Muscle of back (tissue), 11 donors: ENCODE results near the gene ATAD2B. TPM values are rescaled to one million over a fixed set of nuclear protein-coding genes. Genes with fewer than 3 reads are reported as not detected.
A peak's percentile ranks its signal among the peaks of the same experiment; 100 is the strongest.
"Not testable (repeated sequence)": the region's sequence is repeated elsewhere in the genome, so short reads cannot be mapped to it uniquely, and the experiment has no call there.

ENCODE experiments used
- DNase-seq, 3 donors: peaks; one replicate each; pipeline versions ENCODE4 v3.0.0 to v3.0.0-alpha.2; 2013
- polyA plus RNA-seq, 10 donors: library from polyadenylated mRNA; unstranded; fragments of 120-200 nt; gene quantifications; one replicate each; pipeline ENCODE4 v1.2.1, GENCODE V29; 2013; ENCODE audit not compliant: insufficient read length in 10 of 10

Gene ATAD2B
- polyA plus RNA-seq, 10 donors: 10.2 to 15.5 (median 12.9) TPM

DNA sequence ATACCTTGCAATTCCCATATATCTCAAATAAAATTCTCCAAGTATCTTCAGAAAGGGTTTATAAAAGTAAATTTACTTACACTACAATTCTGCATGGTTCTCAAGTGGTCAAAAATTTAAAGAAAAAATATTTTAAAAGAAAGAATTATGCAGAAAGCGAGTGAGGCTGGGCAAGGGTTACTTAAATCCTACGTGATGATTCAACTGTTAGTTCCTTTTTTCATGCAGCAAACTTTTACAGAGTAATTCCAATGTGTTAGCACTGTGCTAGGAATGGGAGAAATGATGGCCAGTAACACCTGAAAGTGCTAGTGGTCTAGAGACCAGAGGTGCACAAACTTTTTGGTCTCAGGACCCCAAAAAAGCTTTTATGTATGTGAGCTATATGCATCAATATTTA, 133.4 kb downstream of the ATAD2B start:
- DNase-seq: no peak

DNA sequence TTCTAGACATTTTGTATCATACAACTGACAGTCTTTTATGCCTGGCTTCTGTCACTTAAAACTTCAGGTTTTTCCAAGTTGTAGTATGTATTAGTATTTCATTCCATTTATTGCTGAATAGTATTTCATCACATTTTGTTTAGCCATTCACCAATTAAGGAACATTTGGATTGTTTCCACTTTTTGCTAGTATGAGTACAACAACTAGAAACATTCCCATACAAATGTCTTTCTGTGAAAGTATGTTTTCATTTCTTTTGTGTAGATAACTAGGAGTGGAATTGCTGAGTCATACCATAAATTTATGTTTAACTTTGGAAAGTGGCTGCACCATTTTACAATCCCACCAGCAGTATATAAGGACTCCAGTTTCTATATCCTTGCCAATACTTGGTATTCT, 135.9 kb downstream of the ATAD2B start:
- DNase-seq: peak in 1 of 3 donors; percentile 51

DNA sequence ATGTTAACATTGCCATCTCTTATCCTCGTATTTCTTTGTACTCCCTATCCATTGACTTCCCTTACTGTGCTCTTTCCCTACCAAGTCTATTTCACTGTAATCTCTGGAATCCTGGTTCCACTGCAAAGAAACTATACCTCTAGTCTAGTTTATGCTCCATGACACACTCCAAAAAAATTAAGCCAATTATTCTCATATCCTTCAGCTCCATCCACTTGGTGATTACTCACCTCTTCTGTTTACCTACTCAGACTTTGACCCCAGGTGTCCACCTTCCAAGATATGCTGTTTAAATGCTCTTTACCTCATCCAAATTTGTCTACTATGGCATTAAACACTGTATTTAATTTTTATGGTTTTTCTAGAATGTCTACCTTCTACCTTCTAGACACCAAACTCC, 137.9 kb downstream of the ATAD2B start:
- DNase-seq: no peak

DNA sequence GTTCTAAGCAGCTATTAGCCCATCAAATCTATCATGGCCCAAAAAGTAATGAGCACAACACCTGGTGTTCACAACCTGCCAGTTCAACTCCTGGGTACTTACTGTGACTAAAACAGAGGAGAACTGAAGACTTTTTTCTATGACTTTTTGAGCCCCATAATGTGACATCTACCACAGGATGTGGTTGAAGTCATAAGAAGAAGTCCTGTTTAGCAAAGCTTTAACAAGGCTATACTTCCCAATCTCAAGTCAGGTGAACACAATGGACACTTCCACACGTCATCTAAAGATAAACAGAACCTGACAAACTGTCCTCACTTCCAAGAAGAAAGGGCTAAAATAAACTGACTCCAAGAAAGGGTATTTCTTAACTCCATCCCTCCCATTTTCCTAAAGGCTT, 138.8 kb downstream of the ATAD2B start:
- DNase-seq: no peak

DNA sequence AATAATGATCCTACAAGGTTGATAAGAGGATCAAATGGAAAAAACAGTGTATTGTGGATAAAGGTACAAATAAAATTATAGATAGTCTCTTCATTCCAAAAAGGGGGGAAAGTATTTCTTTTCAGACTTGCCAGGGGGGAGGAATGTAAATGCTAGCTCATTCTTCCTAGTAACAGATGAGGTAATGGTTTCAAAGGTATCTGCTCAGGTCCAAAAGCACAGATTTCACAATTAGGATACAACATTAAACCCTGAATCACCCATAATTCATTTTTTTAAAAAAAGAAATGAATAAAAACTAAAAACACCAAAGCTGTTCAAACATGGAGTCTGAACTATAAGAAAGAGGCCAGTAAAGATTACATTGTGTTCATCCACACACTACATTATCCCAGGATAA, 142.0 kb downstream of the ATAD2B start:
- no peak for DNase-seq

DNA sequence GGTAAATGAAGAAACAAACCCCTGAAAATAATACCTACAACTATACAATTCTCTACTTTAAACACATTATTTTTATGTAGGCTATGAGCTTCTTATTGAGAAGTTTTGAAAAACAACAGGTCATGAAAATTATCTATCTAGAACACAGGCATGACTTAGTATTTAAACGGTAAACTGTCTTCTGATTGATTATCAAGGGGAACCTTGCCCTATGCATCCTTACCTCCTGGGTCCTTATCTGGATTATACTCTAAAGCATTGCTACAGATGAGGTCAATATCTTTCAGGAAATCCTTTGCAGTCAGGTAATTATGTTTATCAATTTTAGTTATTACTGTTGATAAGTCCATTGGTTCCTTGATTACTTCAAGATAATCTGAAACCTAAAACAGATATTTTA, 144.3 kb downstream of the ATAD2B start:
- DNase-seq: no peak

DNA sequence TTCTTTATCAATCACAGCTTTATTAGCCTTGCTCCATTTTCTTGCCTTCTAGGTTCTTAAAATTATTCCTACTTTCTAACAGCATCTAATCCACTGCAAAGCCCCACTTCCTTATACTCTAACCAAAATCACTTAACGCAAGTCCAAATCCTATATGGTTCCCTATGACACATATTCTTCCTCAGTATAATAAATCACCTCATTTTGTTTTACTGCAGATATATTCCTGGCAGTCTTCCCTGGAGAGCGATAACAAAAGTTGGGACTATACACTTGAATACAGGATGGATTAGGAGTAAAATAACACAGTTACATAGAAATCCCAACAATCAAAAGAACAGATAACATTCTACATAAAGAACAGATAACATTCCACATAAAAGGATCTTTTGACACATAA, 144.8 kb downstream of the ATAD2B start:
- no peak for DNase-seq

DNA sequence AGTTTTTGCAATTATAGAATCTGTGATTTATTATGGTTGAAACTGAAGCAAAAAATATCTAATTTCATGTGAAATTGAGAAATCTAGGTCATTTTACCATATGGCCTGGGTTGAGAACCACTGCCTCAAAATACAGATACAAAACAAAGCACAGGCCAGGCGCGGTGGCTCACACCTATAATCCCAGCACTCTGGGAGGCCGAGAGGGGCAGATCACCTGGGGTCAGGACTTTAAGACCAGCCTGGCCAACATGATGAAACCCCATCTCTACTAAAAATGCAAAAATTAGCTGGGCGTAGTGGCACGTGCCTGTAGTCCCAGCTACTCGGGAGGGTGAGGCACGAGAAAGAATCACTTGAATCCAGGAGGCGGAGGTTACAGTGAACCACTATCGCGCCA, 146.5 kb downstream of the ATAD2B start:
- DNase-seq: not testable (repeated sequence)

DNA sequence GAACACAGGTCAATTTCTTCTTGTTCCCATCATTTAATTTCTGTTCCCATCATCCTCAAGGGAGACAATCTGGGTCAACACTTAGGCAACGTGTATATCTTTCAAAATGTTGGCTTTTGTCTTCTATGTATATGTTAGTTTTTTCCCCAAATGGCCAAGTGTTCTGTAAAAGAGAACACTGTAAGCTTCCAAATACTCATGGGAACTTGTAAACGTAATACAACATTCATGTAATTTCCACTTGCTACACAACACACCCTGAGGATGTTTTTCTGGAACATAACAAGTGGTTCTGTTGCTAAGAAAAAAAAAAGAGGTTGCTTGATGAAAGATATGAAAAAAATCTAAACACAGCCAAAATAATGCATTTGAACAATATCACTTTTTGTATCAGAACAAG, 149.1 kb downstream of the ATAD2B start:
- DNase-seq: peak in 2 of 3 donors; percentile 9 to 65

DNA sequence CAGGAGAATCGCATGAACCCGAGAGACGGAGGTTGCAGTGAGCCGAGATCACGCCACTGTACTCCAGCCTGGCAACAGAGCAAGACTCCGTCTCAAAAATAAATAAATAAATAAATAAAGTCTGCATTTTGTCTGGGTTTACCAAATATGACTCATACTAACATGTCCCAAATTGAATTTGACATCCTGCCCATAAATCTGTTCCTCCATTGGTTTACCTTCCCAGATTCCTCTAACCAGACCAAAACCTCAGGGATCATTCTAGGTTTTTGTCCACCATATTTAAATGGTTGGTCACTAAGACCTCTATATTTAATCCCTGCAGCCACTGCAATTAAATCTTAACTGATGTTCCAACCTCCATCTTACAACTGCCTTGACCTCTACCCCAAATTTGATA, 150.9 kb downstream of the ATAD2B start:
- DNase-seq: no peak

DNA sequence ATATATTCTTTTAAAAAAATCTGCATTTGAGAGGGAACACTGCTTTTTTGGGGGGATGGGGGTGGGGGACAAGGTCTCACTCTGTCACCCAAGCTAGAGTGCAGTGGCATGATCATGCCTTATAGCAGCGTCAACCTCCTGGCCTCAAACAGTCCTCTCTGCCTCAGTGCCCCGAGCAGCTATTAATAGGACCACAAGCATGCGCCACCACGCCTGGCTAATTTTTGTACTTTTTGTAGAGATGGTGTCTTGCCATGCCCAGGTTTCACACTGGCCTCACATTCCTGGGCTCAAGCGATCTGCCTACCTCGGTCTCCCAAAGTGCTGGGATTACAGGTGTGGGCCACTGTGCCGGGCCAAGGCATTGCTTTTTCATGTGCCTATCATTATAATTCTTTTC, 154.2 kb downstream of the ATAD2B start:
- no peak for DNase-seq

DNA sequence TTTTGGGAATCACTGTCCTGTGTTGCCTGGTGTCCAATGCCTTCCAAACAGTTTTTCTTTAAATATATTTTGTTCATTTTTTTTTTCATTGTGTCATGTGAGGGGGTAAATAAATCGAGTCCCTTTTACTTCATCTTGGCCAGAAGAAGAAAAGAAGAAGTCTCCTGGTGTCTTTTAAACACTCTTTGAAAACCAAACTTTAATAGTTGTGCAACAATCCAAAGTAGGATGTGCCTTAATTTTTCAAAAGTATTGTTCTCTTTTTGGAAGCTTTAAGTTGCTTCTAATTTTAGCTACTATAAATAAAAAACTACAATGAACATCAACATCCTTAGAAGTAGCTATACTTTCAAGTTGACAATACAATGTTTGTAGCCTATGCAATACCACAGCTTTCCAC, 154.9 kb downstream of the ATAD2B start:
- DNase-seq: no peak

DNA sequence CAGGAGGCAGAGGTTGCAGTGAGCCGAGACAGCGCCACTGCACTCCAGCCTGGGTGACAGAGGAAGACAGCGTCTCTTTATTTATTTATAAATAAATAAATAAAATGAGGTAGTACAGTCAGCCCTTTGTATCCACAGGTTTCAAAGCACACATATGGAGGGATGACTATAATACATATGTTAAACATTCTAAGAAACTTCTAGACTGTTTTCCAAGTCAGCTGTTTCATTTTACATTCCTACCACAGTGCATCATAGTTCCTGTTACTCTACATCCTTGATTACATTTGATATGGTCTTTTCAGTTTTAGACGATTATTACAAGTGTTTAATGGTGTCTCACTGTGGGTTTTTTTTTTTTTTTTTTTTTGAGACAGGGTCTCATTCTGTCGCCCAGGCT, 157.6 kb downstream of the ATAD2B start:
- no peak for DNase-seq

DNA sequence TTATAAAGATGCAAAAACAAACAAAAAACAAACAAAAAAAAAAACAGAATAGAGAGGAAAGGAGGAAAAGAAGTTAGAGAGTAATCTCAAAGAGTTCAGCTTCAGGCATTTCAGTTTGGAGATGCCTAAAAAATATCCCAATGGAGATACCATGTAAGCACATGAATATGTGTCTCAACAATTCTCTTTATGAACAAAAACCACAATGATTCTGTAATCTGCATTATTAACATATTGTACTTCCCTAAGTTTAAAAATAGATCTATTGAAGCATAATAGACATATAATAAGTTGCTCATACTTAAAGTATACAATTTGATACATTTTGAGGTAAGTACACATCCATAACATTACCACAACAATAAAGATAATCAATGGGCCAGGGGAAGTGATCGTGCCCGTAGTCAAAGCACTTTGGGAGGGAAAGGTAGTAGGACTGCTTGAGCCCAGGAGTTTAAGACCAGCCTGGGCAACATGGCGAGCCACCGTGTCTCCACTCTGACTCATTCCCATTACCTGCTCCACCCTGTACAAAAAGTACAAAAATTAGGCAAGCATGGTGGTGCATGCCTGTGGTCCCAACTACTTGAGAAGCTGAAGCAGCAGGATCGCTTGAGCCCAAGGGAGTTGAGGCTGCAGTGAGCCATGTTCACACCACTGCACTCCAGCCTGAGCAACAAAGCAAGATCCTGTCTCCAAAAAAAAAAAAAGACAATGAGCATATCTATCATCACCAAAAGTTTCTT, 158.9 kb downstream of the ATAD2B start:
- no peak for DNase-seq

DNA sequence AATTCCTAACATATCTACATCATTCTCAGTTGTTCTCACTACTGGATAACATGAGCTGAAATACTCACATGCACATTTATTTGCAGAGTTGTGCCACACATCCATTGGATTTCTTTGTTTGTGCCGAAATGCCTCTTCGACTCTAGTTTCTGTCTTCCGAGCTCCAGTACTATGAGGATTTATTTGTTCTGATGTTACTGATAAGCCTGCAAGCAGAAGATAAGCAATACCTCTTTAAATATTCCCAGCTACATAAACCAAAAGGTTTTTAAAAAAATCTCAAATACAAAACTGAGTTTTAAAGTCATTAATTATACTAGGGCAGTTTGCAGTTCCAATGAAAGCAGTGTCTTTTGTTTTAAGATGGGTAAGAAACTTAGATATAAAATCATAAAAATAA, 164.8 kb downstream of the ATAD2B start:
- DNase-seq: no peak

DNA sequence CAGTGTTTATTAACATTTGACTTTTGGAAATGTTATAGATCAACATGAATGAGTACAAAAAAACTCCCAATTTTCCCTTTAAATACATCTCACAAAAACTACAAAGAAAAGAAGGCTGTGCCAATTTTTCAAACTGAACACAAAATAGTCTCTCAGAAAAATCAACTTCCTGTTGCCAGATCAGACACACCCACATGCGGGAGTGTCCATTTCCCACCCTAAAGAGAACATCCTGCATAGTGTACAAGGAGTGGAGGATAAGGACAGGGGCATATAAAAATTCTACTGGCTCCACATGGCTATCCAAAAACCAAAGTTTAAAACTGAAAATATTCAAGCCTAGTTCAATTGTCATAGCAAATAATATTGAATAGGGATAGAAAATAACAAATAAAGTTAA, 165.3 kb downstream of the ATAD2B start:
- no peak for DNase-seq

DNA sequence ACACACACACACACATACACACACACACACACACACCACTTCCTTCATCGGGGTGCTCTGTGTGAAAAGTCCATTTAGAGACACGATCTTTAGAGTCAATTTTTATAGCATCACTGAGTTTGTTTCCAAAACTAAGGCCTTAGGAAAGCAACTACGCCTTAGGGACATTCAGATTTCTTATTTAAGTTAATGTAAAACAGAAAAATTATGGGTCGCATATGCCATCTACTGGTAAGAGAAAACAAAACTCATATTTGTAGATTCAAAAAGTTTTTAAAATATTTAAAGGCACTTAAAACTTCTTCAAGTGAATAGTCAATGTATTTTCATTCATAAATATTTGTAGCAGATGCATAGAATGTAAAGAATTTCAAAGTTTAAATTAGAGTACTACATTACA, 166.2 kb downstream of the ATAD2B start:
- peak; percentile 44 to 84 (median 54) for DNase-seq

DNA sequence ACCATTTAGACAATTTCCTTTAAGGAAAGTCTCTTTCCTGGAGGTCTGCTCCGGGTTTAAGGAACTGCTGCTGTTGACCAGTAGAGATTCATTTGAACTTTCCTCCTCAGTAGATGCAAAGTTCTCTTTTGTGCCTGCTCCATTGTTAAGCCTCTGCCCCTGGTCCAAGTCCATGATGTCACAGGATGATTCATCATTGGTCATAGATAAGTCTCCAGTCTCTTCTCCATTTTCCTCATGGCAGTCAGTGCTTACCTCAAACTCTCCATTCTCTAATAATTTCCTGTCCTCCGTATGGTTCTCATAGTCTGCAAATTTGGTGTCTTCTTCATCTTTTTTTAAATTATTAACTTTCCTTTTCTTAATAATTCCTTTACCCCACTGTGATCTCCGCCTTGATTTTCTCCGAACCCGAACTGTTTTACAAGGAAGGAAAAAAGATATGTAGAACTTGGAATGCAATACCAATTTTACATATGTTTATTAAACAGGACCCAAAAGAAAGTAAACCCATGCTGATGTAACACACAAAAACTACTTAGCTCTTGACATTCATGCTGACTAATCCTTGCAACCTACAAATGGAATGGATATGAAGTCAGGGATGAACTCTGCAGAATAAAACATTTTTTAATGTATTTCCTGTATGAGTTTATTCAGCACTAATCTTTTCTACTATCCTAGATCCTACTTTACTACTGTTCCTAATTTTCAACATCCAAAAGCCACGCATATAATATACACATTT, 169.1 kb downstream of the ATAD2B start:
- peak in 1 of 3 donors; percentile 41 for DNase-seq

DNA sequence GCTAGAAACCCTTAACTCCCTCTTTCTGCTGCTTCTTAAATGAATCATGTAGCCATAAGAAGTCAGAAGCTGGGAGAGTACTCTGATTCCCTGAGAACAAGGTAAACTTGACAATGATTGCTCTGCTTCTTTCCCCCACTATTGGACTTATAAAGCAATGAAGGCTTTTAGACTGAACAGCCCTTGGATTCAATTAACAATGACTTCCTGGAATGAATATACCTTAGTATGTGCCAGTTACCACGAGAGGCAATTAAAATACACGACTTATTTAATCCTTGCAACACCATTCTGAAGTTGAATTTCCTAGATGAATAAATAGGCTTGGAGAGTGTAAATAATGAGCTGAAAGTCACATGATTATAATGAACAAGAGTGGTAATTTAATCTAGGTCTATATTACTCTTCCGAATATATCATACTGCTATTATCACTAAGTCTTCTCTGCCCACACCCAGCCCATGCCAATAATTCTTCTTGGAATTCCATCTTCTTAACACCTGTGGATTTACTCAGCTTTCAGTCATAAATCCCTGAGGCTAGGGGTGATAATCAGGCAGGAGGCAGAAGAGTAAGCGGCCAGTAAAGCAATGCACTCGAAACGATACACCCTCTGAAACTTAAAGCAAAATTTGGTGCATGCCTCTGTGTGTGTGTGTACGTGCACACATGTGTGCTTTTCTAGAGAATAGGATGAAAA, 170.2 kb downstream of the ATAD2B start:
- no peak for DNase-seq

DNA sequence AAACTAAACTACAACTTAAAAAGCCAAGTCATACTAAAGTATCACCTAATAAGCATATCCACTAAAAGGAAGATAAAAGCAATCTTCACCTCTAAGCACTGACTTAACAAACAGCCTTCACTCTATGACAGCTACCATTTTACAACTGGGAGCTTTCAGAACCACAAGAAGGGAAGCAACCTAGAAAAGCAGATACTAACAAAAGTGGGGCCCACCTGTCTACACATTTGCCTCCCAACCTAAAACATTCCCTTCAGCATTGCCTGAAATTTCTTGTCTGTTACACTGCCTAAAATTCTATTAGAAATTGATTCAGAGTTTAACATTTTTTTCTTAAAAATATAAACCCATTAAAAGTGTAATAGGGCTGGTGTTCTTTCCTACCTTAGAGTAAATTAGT, 172.0 kb downstream of the ATAD2B start:
- DNase-seq: no peak

DNA sequence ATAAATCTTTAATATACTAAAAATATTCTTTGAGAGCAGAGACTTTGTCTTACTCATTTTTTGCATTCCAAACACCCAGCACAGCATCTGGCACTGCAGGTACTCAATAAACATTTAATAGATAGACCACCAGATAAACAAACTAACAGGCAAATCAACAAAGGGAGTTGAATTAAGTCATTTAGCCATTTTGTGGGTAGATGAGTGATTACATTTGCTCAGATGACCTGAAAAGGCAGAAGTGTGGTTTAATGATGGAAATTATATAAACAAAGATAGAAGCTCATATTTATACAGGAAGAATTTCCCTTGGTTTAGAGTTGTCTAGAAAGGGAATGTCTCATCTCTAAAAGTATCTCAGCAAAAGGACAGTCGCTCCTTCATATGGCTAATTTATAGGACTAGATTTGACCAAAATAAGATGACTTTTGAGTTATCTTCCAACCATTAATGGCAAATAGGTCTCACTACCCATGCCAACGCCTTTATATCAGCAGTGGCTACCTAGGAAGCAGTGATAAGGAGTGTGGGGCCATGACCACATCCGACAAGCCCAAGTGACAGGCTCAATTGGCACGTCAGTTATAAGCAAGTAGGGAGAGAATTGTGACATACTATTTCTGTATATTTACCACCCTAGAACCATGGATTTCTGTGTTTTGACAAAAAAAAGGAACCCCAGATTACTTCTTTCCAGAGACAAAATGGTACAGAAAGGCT, 173.5 kb downstream of the ATAD2B start:
- no peak for DNase-seq

DNA sequence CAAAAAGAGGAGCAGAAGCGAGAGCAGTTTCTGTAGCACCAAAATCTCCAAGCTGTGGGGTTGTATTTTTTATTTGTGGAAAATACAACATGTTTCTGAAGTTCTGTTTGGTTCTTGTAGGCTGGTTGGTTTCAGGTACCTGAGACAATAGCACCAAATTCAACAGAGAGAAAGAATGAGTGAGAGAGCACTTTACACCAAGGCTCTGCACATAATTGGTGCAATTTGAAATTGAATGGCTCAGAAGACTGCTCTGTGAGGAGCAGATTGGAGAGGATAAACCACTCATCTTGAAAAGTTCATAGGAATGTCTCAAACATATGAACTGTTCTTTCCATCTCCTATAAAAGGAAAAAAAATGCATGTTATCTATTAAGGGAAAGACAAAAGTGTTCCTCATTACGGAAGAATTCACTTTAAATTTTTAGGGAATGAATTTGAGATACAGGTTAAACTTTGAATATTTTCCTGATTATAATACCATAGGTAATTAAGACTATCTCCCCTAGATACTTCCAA, 175.1 kb downstream of the ATAD2B start:
- no peak for DNase-seq
